Stimulated activated CD8-positive, alpha-beta memory T cell treated with anti-CD3 and anti-CD28 coated beads, Interleukin-12 subunit alpha, Interleukin-12 subunit beta, amount 100 ng/mL, for 1 hour (primary cell): Measurements from ENCODE around the gene COG2.
"Not testable (repeated sequence)": the region's sequence is repeated elsewhere in the genome, so short reads cannot be mapped to it uniquely, and the experiment has no call there.

ENCODE experiments used
- DNase-seq: peaks from one replicate; pipeline ENCODE4 v3.0.0-alpha.2; 2020; ENCODE audit warnings: low read depth

COG2 gene

GRCh38 chr1:230677200-230677599 is 34.9 kb downstream of the COG2 start:
- DNase-seq = no peak

GRCh38 chr1:230679192-230679591 is 36.9 kb downstream of the COG2 start:
- no peak for DNase-seq

GRCh38 chr1:230679825-230680224 is 37.5 kb downstream of the COG2 start:
- no peak for DNase-seq

GRCh38 chr1:230680300-230681025 is 38.2 kb downstream of the COG2 start:
- DNase-seq = no peak

- no peak for DNase-seq
Measured at GRCh38 chr1:230681599-230681998, 39.3 kb downstream of the COG2 start.

GRCh38 chr1:230682274-230682673 is 40.0 kb downstream of the COG2 start:
- DNase-seq = no peak

GRCh38 chr1:230682882-230683610 is 40.8 kb downstream of the COG2 start:
- no peak for DNase-seq

GRCh38 chr1:230684146-230684545 is 41.9 kb downstream of the COG2 start:
- no peak for DNase-seq

- DNase-seq = no peak
Measured at GRCh38 chr1:230684998-230685397, 42.7 kb downstream of the COG2 start.

GRCh38 chr1:230686747-230687146 is 44.5 kb downstream of the COG2 start:
- DNase-seq = no peak

GRCh38 chr1:230690101-230690500 is 47.8 kb downstream of the COG2 start:
- DNase-seq = no peak

- no peak for DNase-seq
Measured at GRCh38 chr1:230691615-230692014, 49.3 kb downstream of the COG2 start.

- no peak for DNase-seq
Measured at GRCh38 chr1:230693221-230693620, 50.9 kb downstream of the COG2 start.

- DNase-seq = no peak
Measured at GRCh38 chr1:230693777-230694176, 51.5 kb downstream of the COG2 start.

- DNase-seq = no peak
Measured at GRCh38 chr1:230694464-230694863, 52.2 kb downstream of the COG2 start.

GRCh38 chr1:230694991-230695390 is 52.7 kb downstream of the COG2 start:
- no peak for DNase-seq

GRCh38 chr1:230696218-230696617 is 53.9 kb downstream of the COG2 start:
- DNase-seq = no peak

- no peak for DNase-seq
Measured at GRCh38 chr1:230696722-230697437, 54.6 kb downstream of the COG2 start.

- no peak for DNase-seq
Measured at GRCh38 chr1:230698130-230698529, 55.8 kb downstream of the COG2 start.

GRCh38 chr1:230698964-230699363 is 56.7 kb downstream of the COG2 start:
- not testable (repeated sequence) for DNase-seq

- no peak for DNase-seq
Measured at GRCh38 chr1:230699716-230700115, 57.4 kb downstream of the COG2 start.

GRCh38 chr1:230700132-230700531 is 57.9 kb downstream of the COG2 start:
- no peak for DNase-seq

- DNase-seq = no peak
Measured at GRCh38 chr1:230701434-230701833, 59.2 kb downstream of the COG2 start.
